ENCODE measurements around the gene RUBCN.
A peak's percentile ranks its signal among the peaks of the same experiment; 100 is the strongest.
"Not testable (repeated sequence)": the region's sequence is repeated elsewhere in the genome, so short reads cannot be mapped to it uniquely, and the experiment has no call there.

RUBCN gene

DNA sequence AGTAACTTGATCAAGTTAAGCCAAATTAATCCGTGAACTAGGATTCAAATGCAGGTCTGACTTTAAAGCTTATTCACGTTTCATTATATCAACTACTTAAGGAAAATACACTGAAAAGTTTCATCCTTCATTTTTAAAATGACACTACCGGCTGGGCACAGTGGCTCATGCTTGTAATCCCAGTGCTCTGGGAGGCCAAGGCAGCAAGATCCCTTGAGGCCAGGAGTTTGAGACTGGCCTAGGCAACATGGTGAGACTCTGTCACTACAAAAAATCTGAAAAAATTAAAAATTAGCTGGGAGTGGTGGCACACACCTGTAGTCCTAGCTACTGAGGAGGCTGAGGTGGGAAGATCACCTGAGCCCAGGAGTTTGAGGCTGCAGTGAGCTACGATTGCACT is 3.7 kb downstream of the RUBCN start:
- DNase-seq: no peak

DNA sequence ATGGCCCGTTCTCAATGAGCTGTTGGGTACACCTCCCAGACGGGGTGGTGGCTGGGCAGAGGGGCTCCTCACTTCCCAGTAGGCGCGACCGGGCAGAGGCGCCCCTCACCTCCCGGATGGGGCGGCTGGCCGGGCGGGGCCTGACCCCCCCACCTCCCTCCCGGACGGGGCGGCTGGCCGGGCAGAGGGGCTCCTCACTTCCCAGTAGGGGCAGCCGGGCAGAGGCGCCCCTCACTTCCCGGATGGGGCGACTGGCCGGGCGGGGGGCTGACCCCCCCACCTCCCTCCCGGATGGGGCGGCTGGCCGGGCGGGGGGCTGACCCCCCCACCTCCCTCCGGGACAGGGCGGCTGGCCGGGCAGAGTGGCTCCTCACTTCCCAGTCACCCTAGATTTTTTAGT is 5.2 kb downstream of the RUBCN start:
- DNase-seq: not testable (repeated sequence)

GRCh38 chr3:197730770-197731169 is 5.9 kb downstream of the RUBCN start:
- not testable (repeated sequence) for DNase-seq

- DNase-seq: no peak
Observed at GRCh38 chr3:197730200-197730599, 6.5 kb downstream of the RUBCN start.

GRCh38 chr3:197728487-197728886 is 8.2 kb downstream of the RUBCN start:
- DNase-seq: no peak

DNA sequence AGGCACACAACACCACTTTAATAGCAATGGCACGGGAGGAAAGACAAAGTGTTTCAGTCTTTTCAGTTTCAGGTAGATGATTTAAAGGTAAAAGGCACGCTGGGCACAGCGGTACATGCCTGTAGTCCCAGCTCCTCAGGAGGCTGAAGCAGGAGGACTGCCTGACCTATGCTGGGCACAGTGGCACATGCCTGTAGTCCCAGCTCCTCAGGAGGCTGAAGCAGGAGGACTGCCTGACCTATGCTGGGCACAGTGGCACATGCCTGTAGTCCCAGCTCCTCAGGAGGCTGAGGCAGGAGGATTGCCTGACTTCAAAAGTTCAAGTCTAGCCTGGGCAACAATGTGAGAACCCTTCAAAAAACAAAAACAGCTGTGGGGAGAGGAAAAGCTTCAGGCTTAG is 8.8 kb downstream of the RUBCN start:
- not testable (repeated sequence) for DNase-seq

GRCh38 chr3:197722734-197723133 is 14.0 kb downstream of the RUBCN start:
- DNase-seq: no peak

DNA sequence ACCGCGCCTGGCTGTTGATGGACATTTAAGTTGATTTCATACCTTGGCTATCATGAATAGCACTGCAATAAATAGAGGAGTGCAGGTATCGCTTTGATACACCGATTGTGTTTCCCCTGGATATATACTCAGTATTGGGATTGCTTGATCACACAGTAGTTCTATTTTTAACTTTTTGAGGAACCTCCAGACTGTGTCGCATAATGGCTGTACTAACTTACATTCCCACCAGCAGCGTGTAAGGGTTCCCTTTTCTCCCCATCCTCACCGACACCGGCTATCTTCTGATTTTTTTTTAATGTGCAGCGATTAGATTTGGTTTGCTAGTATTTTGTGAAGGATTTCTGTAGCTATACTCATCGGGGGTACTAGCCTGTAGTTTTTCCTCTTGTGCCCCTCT is 16.0 kb downstream of the RUBCN start:
- DNase-seq: no peak

- no peak for DNase-seq
Observed at GRCh38 chr3:197718891-197719290, 17.8 kb downstream of the RUBCN start.

DNA sequence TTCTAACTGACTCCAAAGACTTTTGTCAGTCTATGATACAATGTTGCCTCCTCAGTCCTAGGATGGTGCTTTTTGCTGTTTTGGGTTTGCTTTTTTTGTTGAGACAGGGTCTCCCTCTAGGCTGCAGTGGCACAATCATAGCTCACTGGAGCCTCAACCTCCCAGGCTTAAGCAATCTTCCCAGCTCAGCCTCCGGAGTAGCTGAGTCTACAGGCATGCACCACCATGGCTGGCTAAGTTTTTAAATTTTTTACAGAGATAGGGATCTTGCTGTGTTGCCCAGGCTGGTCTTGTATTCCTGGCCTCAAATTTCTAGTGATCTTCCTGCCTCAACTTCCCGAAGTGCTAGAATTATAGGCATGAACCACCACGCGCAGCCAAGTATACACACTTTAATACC is 22.5 kb downstream of the RUBCN start:
- DNase-seq: no peak

DNA sequence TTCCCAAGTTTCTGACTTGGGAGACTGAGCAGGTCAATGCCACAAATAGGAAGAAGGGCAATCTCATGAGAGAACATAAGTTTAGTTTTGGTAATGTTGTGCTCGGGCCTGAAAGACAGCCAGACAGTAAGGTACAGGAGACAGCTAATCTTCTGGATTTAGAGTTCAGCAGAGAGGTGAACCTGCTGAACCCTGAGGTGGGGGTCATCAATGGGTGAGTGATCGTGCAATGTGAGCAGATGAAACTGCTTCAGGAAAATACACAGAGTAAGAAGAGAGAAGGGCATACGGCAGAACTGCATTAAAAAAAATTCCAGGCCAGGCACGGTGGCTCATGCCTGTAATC is 23.3 kb downstream of the RUBCN start:
- no peak for DNase-seq

DNA sequence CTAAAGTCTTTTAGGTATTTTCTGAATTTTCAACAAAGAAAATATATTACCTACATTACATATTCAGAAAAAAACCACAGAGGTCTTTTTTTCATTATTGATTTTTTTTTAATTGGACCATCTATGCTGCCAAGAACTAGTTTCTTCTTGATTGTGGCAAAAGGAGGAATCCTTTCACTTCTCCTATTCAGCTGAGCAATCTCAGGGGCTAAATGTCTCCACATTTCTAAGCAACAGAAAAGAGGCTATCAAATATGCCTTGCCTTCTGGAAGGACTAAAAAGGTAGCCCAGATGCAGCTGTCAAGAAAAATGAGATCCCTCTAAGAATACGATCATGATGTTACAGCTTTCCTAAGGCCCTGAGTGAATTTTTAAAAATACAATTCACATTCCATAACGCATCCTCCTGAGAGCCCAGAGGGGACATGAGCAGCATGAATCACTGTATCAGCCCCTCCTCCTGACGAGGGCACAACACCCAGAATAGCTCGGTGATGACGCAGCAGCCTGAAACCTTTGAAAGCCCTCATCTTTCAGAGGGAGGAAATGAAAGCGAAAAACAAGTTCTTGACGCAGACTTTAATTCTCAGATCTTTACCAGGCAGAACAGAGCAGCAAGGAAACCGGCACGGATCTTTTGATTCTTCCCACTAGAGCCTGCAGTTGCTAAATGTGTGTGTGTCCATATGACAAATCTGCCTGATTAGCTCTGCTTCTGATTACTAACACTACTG is 24.6 kb downstream of the RUBCN start:
- DNase-seq: peak; percentile 4

DNA sequence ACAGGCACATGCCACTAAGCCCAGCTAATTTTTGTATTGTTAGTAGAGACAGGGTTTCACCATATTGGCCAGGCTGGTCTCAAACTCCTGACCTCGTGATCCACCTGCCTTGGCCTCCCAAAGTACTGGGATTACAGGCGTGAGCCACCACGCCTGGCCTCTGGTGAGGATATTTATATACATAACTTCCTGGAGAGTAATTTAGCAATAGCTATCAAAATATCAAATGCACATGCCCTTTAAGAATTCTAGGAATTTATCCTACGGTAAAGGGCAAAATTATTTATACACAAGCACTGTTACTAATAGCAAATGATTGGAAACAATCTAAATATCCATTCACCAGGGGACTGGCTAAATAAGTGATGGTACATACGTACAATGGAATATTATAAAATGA is 25.7 kb downstream of the RUBCN start:
- DNase-seq: not testable (repeated sequence)

DNA sequence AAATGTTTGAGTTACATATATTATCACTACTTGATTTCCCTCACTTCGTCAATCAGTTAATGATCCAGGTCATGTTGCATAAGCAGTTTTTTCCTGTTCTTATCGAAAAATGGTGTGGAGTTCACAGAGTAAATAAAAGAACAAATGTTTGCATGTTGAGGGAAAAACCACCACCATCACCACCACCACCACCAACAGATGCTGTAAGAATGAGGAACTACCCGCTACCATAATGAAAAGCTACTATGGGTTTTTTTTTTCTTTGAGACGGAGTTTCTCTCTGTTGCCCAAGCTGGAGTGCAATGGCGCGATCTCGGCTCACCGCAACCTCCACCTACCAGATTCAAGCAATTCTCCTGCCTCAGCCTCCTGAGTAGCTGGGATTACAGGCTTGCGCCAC is 27.6 kb downstream of the RUBCN start:
- DNase-seq: peak; percentile 3

DNA sequence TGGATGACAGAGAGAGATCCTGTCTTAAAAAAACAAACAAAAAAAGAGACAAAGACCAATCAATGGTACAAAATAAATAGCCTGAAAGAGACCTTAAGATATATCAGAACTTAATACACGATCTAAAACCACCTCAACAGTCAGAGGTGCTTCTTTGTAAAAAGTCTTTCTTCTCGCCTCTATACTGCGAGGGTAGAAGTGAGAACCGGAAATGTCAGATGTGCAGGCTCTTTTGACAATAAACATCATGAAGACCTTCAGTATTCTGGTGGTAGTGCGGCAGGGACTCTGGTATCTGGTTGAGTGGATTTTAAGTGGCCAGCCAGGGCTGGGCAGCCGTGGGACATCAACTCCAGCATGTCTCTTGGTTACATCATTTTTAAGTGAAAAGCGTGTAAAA is 30.0 kb downstream of the RUBCN start:
- no peak for DNase-seq

DNA sequence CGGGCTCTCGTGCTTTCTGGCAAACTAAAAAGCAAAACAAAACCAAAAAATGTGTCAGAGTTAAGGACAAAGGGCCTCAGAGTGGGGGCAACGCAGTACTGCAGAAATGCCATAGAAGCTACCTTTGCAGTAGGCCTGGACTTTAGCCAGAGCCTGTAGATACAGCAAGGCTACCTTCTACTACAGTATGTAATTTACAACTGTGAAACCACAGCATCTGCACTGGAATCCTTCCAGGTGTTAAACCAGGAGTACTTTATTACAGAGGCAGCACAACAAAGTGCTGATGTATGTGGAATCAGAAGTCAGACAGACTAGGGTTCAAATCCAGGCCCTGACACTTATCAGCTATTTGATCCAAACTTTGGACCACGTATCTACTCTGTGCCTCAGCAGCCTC is 34.9 kb downstream of the RUBCN start:
- DNase-seq: no peak

DNA sequence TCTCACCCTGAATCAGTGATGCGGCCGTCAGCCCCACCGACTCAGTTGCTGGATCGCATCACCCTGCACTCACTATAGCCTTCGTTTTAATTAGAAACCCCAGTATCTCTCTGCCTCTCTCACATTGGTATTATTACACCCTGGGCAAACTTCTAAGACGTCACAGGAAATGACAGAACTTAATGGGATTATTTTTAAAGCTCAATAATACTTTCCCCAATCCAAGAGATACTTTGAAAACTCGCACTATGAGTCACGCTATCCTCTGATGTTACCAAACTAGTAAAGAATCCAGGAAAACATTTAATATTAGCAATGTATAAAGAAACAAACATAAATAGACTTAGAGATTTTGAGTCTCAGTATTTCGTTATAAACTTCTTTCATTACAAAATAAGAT is 36.6 kb downstream of the RUBCN start:
- DNase-seq: no peak

- no peak for DNase-seq
Observed at GRCh38 chr3:197697355-197697754, 39.3 kb downstream of the RUBCN start.

DNA sequence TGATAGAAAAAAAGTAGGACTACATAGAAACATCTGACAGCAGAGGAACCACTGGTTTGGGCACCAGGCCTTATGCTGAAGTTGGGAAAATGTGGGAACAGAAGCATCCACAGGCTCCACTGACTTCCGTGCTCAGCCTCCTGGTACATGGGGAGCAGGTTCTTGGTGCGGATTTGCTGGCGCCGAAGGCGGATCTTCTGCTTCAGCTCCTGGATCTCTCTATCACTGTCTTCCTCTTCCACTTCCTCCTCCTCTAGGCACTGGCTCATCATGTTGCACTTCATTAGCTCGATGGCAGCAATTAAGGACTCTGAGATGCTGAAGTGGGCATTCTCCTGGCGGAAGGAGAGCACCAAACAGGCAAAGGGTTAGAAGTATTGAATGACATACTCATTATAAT is 42.5 kb downstream of the RUBCN start:
- no peak for DNase-seq

DNA sequence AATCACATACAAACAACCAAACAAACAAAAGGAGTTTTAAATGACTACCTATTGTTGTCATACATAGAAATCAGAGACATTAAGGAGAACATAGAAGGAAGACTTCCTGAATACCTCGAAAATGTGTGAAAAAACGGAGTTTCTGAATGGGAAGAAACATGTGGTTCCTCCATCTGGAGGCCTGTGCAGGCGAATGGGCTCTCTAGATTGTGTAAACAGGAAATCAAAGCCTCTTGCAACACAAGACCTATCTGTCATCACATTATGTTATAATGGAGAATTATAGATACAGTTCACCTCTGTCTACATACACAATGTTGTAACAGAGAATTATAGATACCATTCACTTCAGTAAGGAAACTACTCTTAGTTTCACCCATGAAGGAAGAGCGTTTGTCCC is 44.1 kb downstream of the RUBCN start:
- DNase-seq: peak; percentile 34

DNA sequence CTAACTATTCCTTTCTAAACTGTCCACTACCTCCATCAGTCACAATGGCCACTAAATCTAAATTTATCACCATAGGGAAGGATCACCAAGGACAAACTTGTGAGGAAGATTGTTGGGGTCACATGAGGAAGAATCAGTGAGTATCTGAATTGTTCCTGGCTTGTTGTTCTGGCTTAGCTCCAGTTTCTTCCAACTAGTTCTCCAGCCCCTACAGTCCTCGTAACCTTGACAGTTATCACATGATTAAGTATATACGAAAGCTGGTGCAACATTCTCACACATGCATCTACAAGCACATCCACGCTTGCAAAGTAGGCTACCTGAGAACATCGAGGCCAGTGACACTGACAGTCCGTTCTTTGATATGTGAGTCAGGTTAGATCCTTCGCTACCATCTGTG is 46.0 kb downstream of the RUBCN start:
- no peak for DNase-seq

DNA sequence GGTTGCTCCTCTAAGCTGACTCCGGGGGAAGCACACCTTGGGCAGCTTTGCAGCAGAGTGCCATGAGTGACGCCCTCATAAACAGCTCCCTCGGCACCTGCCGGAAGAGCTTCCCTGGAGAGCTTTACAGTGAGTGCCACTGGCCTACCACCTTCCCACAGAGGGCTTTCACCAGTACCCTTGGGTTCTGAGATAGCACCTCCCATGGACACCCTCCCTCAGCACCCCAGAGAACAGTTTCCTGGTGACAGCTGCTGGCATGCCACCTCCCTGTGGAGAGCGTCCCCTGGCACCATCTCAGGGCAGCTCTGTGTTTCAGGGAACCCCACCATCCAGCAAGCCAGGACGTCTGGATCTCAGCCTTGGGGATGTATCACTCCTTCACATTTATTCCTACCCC is 49.1 kb downstream of the RUBCN start:
- DNase-seq: no peak

DNA sequence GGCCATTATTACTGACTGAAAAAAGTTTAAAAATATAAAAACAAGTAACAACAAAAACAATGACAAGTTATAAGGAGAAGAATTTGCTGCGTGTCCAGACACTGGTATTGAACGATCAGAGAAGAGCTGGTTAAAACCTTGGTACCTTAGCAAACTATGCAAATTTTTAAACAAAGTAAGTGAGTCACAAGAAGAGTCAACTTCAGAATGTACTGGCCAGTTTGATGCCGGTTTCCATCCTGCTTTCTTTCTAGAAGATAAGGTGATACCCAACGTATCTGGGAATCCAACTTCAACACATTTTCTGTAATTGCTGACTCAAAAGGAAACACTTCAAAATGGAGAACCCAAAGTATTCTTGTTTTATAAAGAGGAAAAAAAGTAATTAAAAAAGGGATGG is 49.8 kb downstream of the RUBCN start:
- no peak for DNase-seq

DNA sequence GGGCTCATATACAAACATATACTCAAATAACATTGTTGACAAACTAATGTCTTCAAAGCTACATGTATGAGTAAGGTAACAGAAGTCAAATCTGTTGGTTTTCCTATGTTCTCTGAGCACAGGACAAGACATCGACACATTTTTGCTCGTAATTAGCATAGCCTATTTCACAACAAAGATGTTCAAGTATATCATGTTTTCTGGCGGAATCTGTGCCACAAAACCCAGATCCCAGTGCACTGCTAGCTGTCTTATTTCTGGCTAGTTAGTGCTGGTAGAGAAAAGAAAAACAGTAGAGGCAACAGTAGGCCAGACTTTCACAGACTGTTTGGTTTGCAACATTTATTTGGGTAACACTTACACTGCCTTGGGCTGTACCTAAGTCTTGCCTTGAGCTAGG is 51.2 kb downstream of the RUBCN start:
- no peak for DNase-seq

- DNase-seq: no peak
Observed at GRCh38 chr3:197683191-197683590, 53.5 kb downstream of the RUBCN start.

DNA sequence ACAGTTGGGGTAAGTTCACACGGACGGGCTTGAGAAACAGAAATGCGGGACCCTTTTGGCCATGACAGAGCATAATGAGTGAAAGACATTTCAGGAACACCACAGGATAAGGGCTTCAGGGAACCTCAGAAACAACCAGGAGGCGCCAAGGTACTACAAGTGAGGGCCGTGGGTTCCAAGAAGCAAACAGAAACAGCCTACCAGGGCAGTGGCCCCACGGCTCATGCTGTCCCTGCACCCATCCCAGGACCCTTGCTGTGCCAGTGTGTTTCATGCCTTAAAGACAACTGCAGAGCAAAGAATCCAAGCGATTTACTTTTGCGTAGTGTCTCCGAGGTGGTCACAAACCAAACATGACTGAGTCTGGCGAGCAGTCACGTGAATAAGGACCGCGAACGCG is 54.0 kb downstream of the RUBCN start:
- DNase-seq: no peak
